Karpas-422 (cell line): ENCODE measurements around the gene GHR. TPM values are rescaled to one million over a fixed set of nuclear protein-coding genes. Genes with fewer than 3 reads are reported as not detected.
"Not testable (repeated sequence)": the region's sequence is repeated elsewhere in the genome, so short reads cannot be mapped to it uniquely, and the experiment has no call there.

Experiments
- DNase-seq: peaks from one replicate; pipeline ENCODE4 v3.0.0-alpha.2; 2015
- H2AFZ ChIP-seq: fragments of 200-600 bp; sonication (generic); 2 replicates; pipeline ENCODE4 v1.6.1; 2014; ENCODE audit warnings: antibody characterized with exemption, low read length, mixed read lengths
- H3K27ac ChIP-seq: fragments of 200-600 bp; sonication (generic); 2 replicates; pipeline ENCODE4 v1.5.1; 2014; ENCODE audit warnings: mild to moderate bottlenecking, low read length, moderate library complexity
- H3K27me3 ChIP-seq: fragments of 200-600 bp; sonication (generic); 2 replicates; pipeline ENCODE4 v1.6.1; 2014; ENCODE audit warnings: low read length, mixed read lengths
- H3K36me3 ChIP-seq: fragments of 200-600 bp; sonication (generic); 2 replicates; pipeline ENCODE4 v1.6.1; 2014; ENCODE audit warnings: low read length, mixed read lengths; ENCODE audit not compliant: insufficient read depth
- H3K4me1 ChIP-seq: fragments of 200-600 bp; sonication (generic); 2 replicates; pipeline ENCODE4 v1.6.1; 2014; ENCODE audit warnings: mild to moderate bottlenecking, low read length, mixed read lengths
- H3K4me2 ChIP-seq: fragments of 200-600 bp; sonication (generic); 2 replicates; pipeline ENCODE4 v1.6.1; 2014; ENCODE audit warnings: low read length, low read depth, mild to moderate bottlenecking; ENCODE audit not compliant: poor library complexity, severe bottlenecking
- H3K4me3 ChIP-seq: fragments of 200-600 bp; sonication (generic); 2 replicates; pipeline ENCODE4 v1.5.1; 2014; ENCODE audit warnings: mild to moderate bottlenecking, antibody characterized with exemption, low read length, mixed read lengths
- H3K79me2 ChIP-seq: fragments of 200-600 bp; sonication (generic); 2 replicates; pipeline ENCODE4 v1.6.1; 2014; ENCODE audit warnings: mild to moderate bottlenecking, low read length, mixed read lengths
- H3K9ac ChIP-seq: fragments of 200-600 bp; sonication (generic); 2 replicates; pipeline ENCODE4 v1.6.0; 2014; ENCODE audit warnings: low read length
- H3K9me2 ChIP-seq: fragments of 200-600 bp; sonication (generic), shearing (Covaris generic); replicated peaks from 2 replicates; pipeline ENCODE4 v1.6.0; 2014; ENCODE audit warnings: mild to moderate bottlenecking, low read length, moderate library complexity; ENCODE audit not compliant: insufficient read depth
- H3K9me3 ChIP-seq: fragments of 300-700, 200-600 bp; sonication (generic); 2 replicates; pipeline ENCODE4 v1.6.1; 2014; ENCODE audit warnings: low read length, mixed read lengths
- H4K20me1 ChIP-seq: fragments of 200-600 bp; sonication (generic); 2 replicates; pipeline ENCODE4 v1.6.1; 2014; ENCODE audit warnings: mild to moderate bottlenecking, antibody characterized with exemption, low read length, low read depth; ENCODE audit not compliant: insufficient read depth
- total RNA-seq: library from RNA; depleted of rRNA; stranded (reverse); fragments of >200 nt; shearing (Covaris generic); gene quantifications from 2 replicates; pipeline ENCODE4 v1.2.3, GENCODE V29; 2014; ENCODE audit warnings: low replicate concordance

Gene GHR
- total RNA-seq, 1 experiment from 2014 or later, result not detected

- Histone ChIP-seq H2AFZ (no peak overlapping the region), H3K79me2 (no peaks in the 10 kb centered on the region), H3K9me2 (no peaks in the 10 kb centered on the region), H3K9me3 (no peaks in the 10 kb centered on the region), H3K27me3 (no peaks in the 10 kb centered on the region), H4K20me1 (no peaks in the 10 kb centered on the region), H3K9ac (no peak overlapping the region), H3K27ac (no peak overlapping the region), H3K36me3 (no peaks in the 10 kb centered on the region), H3K4me2 (no peak overlapping the region), H3K4me3 (no peak overlapping the region), H3K4me1 (no peaks in the 10 kb centered on the region)
- DNase-seq, result no peak
These were observed 280.0 kb downstream of the GHR start for GRCh38 chr5:42703238-42703637.

GRCh38 chr5:42715785-42716184 is 292.5 kb downstream of the GHR start:
- Histone ChIP-seq H3K27me3 (no peaks in the 10 kb centered on the region), H3K36me3 (no peaks in the 10 kb centered on the region), H3K4me2 (no peak overlapping the region), H3K27ac (no peak overlapping the region), H3K9me3 (no peaks in the 10 kb centered on the region), H3K9me2 (no peaks in the 10 kb centered on the region), H3K4me1 (no peaks in the 10 kb centered on the region), H4K20me1 (no peaks in the 10 kb centered on the region), H3K79me2 (no peaks in the 10 kb centered on the region), H3K9ac (no peak overlapping the region), H3K4me3 (no peak overlapping the region), H2AFZ (no peak overlapping the region)
- no peak for DNase-seq

GRCh38 chr5:42718591-42718990 is 295.4 kb downstream of the GHR start:
- Histone ChIP-seq H3K9me2 (no peaks in the 10 kb centered on the region), H3K4me2 (no peak overlapping the region), H3K79me2 (no peaks in the 10 kb centered on the region), H3K9ac (no peak overlapping the region), H3K27ac (no peak overlapping the region), H3K36me3 (no peaks in the 10 kb centered on the region), H4K20me1 (no peaks in the 10 kb centered on the region), H3K9me3 (no peaks in the 10 kb centered on the region), H3K27me3 (no peaks in the 10 kb centered on the region), H3K4me3 (no peak overlapping the region), H2AFZ (no peak overlapping the region), H3K4me1 (no peaks in the 10 kb centered on the region)
- DNase-seq, result no peak

GRCh38 chr5:42719034-42719433 is 295.8 kb downstream of the GHR start:
- no peaks in the 10 kb centered on the region for H3K27me3 ChIP-seq
- H4K20me1 ChIP-seq, result no peaks in the 10 kb centered on the region
- H3K4me2 ChIP-seq, result no peak overlapping the region
- no peak overlapping the region for H3K9ac ChIP-seq
- H3K27ac ChIP-seq, result no peak overlapping the region
- no peaks in the 10 kb centered on the region for H3K4me1 ChIP-seq
- H3K36me3 ChIP-seq, result no peaks in the 10 kb centered on the region
- H3K9me2 ChIP-seq, result no peaks in the 10 kb centered on the region
- H2AFZ ChIP-seq, result no peak overlapping the region
- H3K9me3 ChIP-seq, result no peaks in the 10 kb centered on the region
- H3K4me3 ChIP-seq, result no peak overlapping the region
- H3K79me2 ChIP-seq, result no peaks in the 10 kb centered on the region
- DNase-seq, result no peak

- no peaks in the 10 kb centered on the region for H3K27me3 ChIP-seq
- H3K4me2 ChIP-seq, result no peak overlapping the region
- H3K4me1 ChIP-seq, result no peaks in the 10 kb centered on the region
- no peaks in the 10 kb centered on the region for H3K79me2 ChIP-seq
- H3K9ac ChIP-seq, result no peak overlapping the region
- H3K36me3 ChIP-seq, result no peaks in the 10 kb centered on the region
- no peak for DNase-seq
- H4K20me1 ChIP-seq, result no peaks in the 10 kb centered on the region
- no peaks in the 10 kb centered on the region for H3K9me2 ChIP-seq
- H3K9me3 ChIP-seq, result no peaks in the 10 kb centered on the region
- no peak overlapping the region for H2AFZ ChIP-seq
- no peak overlapping the region for H3K4me3 ChIP-seq
- H3K27ac ChIP-seq, result no peak overlapping the region
These were observed 297.0 kb downstream of the GHR start for GRCh38 chr5:42720251-42720650.

- no peaks in the 10 kb centered on the region for H4K20me1 ChIP-seq
- no peaks in the 10 kb centered on the region for H3K9me3 ChIP-seq
- no peaks in the 10 kb centered on the region for H3K27me3 ChIP-seq
- H3K36me3 ChIP-seq, result no peaks in the 10 kb centered on the region
- H3K4me1 ChIP-seq, result no peaks in the 10 kb centered on the region
- H2AFZ ChIP-seq, result no peak overlapping the region
- H3K9ac ChIP-seq, result no peak overlapping the region
- no peak overlapping the region for H3K4me2 ChIP-seq
- DNase-seq, result no peak
- H3K9me2 ChIP-seq, result no peaks in the 10 kb centered on the region
- no peak overlapping the region for H3K4me3 ChIP-seq
- no peaks in the 10 kb centered on the region for H3K79me2 ChIP-seq
- H3K27ac ChIP-seq, result no peak overlapping the region
These were observed 298.2 kb downstream of the GHR start for GRCh38 chr5:42721484-42721883.

- not testable (repeated sequence) for H3K9me3 ChIP-seq, H3K79me2 ChIP-seq, H3K27me3 ChIP-seq, H3K9ac ChIP-seq, H3K4me3 ChIP-seq, H4K20me1 ChIP-seq, H3K27ac ChIP-seq, H3K4me2 ChIP-seq, DNase-seq, H3K4me1 ChIP-seq, H3K36me3 ChIP-seq, H3K9me2 ChIP-seq, H2AFZ ChIP-seq
These were observed 311.4 kb downstream of the GHR start for GRCh38 chr5:42734531-42735058.

GRCh38 chr5:42740920-42741319 is 317.7 kb downstream of the GHR start:
- Histone ChIP-seq H3K27me3 (no peaks in the 10 kb centered on the region), H3K9me2 (no peaks in the 10 kb centered on the region), H3K9me3 (no peaks in the 10 kb centered on the region), H3K4me2 (no peak overlapping the region), H2AFZ (no peak overlapping the region), H3K4me3 (no peak overlapping the region), H4K20me1 (no peaks in the 10 kb centered on the region), H3K79me2 (no peaks in the 10 kb centered on the region), H3K4me1 (no peaks in the 10 kb centered on the region), H3K27ac (no peak overlapping the region), H3K36me3 (no peaks in the 10 kb centered on the region), H3K9ac (no peak overlapping the region)
- DNase-seq, result no peak

GRCh38 chr5:42745426-42745825 is 322.2 kb downstream of the GHR start:
- DNase-seq, result peak; percentile 54
- no peaks in the 10 kb centered on the region for H3K79me2 ChIP-seq
- no peaks in the 10 kb centered on the region for H3K9me2 ChIP-seq
- H3K27me3 ChIP-seq, result no peaks in the 10 kb centered on the region; the same call in 1 of the 2 replicates
- no peak overlapping the region for H2AFZ ChIP-seq
- H3K4me1 ChIP-seq, result no peaks in the 10 kb centered on the region
- H3K4me2 ChIP-seq, result no peak overlapping the region
- H3K4me3 ChIP-seq, result no peak overlapping the region
- H4K20me1 ChIP-seq, result no peaks in the 10 kb centered on the region
- no peak overlapping the region for H3K27ac ChIP-seq
- H3K9me3 ChIP-seq, result no peaks in the 10 kb centered on the region
- no peak overlapping the region for H3K9ac ChIP-seq
- H3K36me3 ChIP-seq, result no peaks in the 10 kb centered on the region
